Endothelial cell of umbilical vein (primary cell): ENCODE measurements around the gene RTP3. TPM values are rescaled to one million over a fixed set of nuclear protein-coding genes. Genes with fewer than 3 reads are reported as not detected.
A peak's percentile ranks its signal among the peaks of the same experiment; 100 is the strongest.

Experiments used
- BruUV-seq: library from RNA; stranded (reverse); fragments of 400-500 nt; replicated peaks from 2 replicates; lab custom pipeline; 2021; lab: Mats Ljungman, UMichigan
- CTCF ChIA-PET: fragments of 300-600, 350-600 bp; sonication (Branson Sonifier 250); formaldehyde crosslinking; loops from one replicate; lab custom pipeline; 2021; ENCODE audit warnings: antibody characterized with exemption, inconsistent platforms; lab: Charles Lee
- POLR2A ChIA-PET: fragments of 300-600, 350-600 bp; sonication (Branson Sonifier 250); formaldehyde crosslinking; loops from one replicate; lab custom pipeline; 2021; ENCODE audit warnings: antibody characterized with exemption, inconsistent platforms; lab: Charles Lee
- DNase-seq: peaks from one replicate; pipeline ENCODE4 v3.0.0-alpha.2; 2011; ENCODE audit warnings: low read depth, low spot score
- FAIRE-seq: peaks from 2 replicates; lab custom pipeline; 2011; peaks lifted over from hg19 to GRCh38; lab: Jason Lieb, UNC
- H2AFZ ChIP-seq: 2 replicates; pipeline ENCODE4 v1.6.0; 2012; ENCODE audit warnings: low read depth, low read length, control low read depth, inconsistent platforms
- H3K27ac ChIP-seq: 2 replicates; pipeline ENCODE4 v1.5.1; 2011; ENCODE audit warnings: low read depth, mild to moderate bottlenecking, control low read depth, low read length, moderate library complexity; ENCODE audit not compliant: insufficient read depth
- H3K27me3 ChIP-seq, 2 experiments: 2 replicates each; pipeline versions ENCODE4 v1.6.0 to v1.6.1; 2011; ENCODE audit warnings: low read length in 2 of 2, mixed read lengths in 1 of 2; ENCODE audit not compliant: control insufficient read depth in 2 of 2, insufficient read depth in 2 of 2
- H3K36me3 ChIP-seq, 2 experiments: 2 replicates in 1 of 2; 3 replicates in 1 of 2; pipeline ENCODE4 v1.5.1; 2011; ENCODE audit warnings: low read length in 2 of 2, mild to moderate bottlenecking in 1 of 2, moderate library complexity in 1 of 2; ENCODE audit not compliant: control insufficient read depth in 2 of 2, insufficient read depth in 2 of 2; ENCODE audit errors: extremely low read depth in 1 of 2
- H3K4me1 ChIP-seq: 3 replicates; pipeline ENCODE4 v1.5.1; 2011; ENCODE audit warnings: mild to moderate bottlenecking, low read length; ENCODE audit not compliant: control insufficient read depth, insufficient read depth; ENCODE audit errors: extremely low read depth
- H3K4me2 ChIP-seq: 2 replicates; pipeline ENCODE4 v1.6.1; 2011; ENCODE audit warnings: low read length, control low read depth, mixed read lengths; ENCODE audit not compliant: insufficient read depth
- H3K4me3 ChIP-seq, 3 experiments: fragments of 200-600 bp in 1 of 3; sonication (generic), shearing (Covaris generic) in 1 of 3; replicated peaks in 1 of 3; 2 replicates each; pipeline ENCODE4 v1.5.1; 2011 to 2016; ENCODE audit warnings: control low read depth in 3 of 3, low read length in 3 of 3, mild to moderate bottlenecking in 2 of 3, inconsistent platforms in 1 of 3, low read depth in 1 of 3, moderate library complexity in 1 of 3; ENCODE audit not compliant: insufficient read depth in 1 of 3
- H3K79me2 ChIP-seq: 2 replicates; pipeline ENCODE4 v1.6.0; 2012; ENCODE audit warnings: low read length, inconsistent platforms; ENCODE audit not compliant: control insufficient read depth, insufficient read depth
- H3K9ac ChIP-seq: replicated peaks from 2 replicates; pipeline ENCODE3; 2011; ENCODE audit warnings: low read length, control low read depth; ENCODE audit not compliant: insufficient read depth; ENCODE audit errors: extremely low read depth
- H3K9me1 ChIP-seq: replicated peaks from 3 replicates; pipeline ENCODE4 v1.6.0; 2011; ENCODE audit warnings: mild to moderate bottlenecking, low read length; ENCODE audit not compliant: control insufficient read depth, insufficient read depth; ENCODE audit errors: extremely low read depth
- H3K9me3 ChIP-seq: replicated peaks from 2 replicates; pipeline ENCODE4 v1.5.1; 2012; ENCODE audit warnings: low read length, inconsistent platforms; ENCODE audit not compliant: control insufficient read depth, insufficient read depth
- H4K20me1 ChIP-seq: replicated peaks from 2 replicates; pipeline ENCODE3; 2011; ENCODE audit warnings: mild to moderate bottlenecking, low read length; ENCODE audit not compliant: control insufficient read depth, insufficient read depth; ENCODE audit errors: extremely low read depth
- EZH2 ChIP-seq: IDR thresholded peaks from 2 replicates; pipeline ENCODE4 v1.6.1; 2012; ENCODE audit warnings: borderline replicate concordance, low read depth, mild to moderate bottlenecking, moderate library complexity, low read length, inconsistent platforms; ENCODE audit not compliant: severe bottlenecking
- FOS ChIP-seq: IDR thresholded peaks from 2 replicates; pipeline ENCODE4 v1.6.1; 2011; ENCODE audit warnings: mild to moderate bottlenecking, low read length, moderate library complexity, borderline replicate concordance; ENCODE audit not compliant: insufficient read depth
- GATA2 ChIP-seq: IDR thresholded peaks from 2 replicates; pipeline ENCODE4 v1.7.0; 2011; ENCODE audit warnings: low read depth, mild to moderate bottlenecking, moderate library complexity, mixed read lengths, low read length; ENCODE audit not compliant: insufficient read length, insufficient read depth
- JUN ChIP-seq: IDR thresholded peaks from 2 replicates; pipeline ENCODE4 v1.6.1; 2011; ENCODE audit warnings: borderline replicate concordance, low read depth; ENCODE audit not compliant: insufficient read length, insufficient read depth
- MYC ChIP-seq: IDR thresholded peaks from one replicate; pipeline ENCODE4 v1.6.1; 2011; ENCODE audit warnings: mild to moderate bottlenecking, low read depth, low read length
- POLR2A ChIP-seq: IDR thresholded peaks from 2 replicates; pipeline ENCODE4 v1.6.1; 2012; ENCODE audit warnings: low read depth, mild to moderate bottlenecking, control low read depth, low read length
- POLR2AphosphoS5 ChIP-seq: IDR thresholded peaks from 2 replicates; pipeline ENCODE4 v1.6.1; 2012; ENCODE audit warnings: low read depth, mild to moderate bottlenecking, control low read depth, low read length, moderate library complexity; ENCODE audit not compliant: insufficient read depth
- dilution Hi-C: fragments of 300-500 bp; cut with MboI; formaldehyde crosslinking; loops from one replicate; pipeline ENCODE4 v1.15.0; 2019; ENCODE audit warnings: low sequenced_read_pairs; ENCODE audit not compliant: extremely low pct_ligation_motif_present
- intact Hi-C: fragments of 100-400 bp; cut with micrococcal nuclease; formaldehyde crosslinking; loops from one replicate; pipeline ENCODE4 v1.10.0; 2022
- polyA plus RNA-seq, 4 experiments: library from polyadenylated mRNA; depleted of rRNA in 3 of 4; stranded (reverse) in 3 of 4; unstranded in 1 of 4; fragments of >200 nt; gene quantifications; 2 replicates each; pipeline versions ENCODE4 v1.2.1 to v1.2.3, GENCODE V29; 2011 to 2012; ENCODE audit warnings: missing spikeins in 1 of 4
- total RNA-seq: library from RNA; stranded (reverse); gene quantifications from 2 replicates; pipeline ENCODE4 v1.2.3, GENCODE V29; 2021
- TF ChIP-seq, protein P1 (sequence below): IDR thresholded peaks from 2 replicates; pipeline ENCODE4 v1.6.1; 2011; ENCODE audit not compliant: insufficient read depth, insufficient read length
- TF ChIP-seq, protein P2 (sequence below), 2 donors: IDR thresholded peaks; 1 replicate in 1 of 2; 2 replicates in 1 of 2; pipeline ENCODE4 v1.5.1; 2011; ENCODE audit warnings: low read length in 2 of 2, mild to moderate bottlenecking in 2 of 2, moderate library complexity in 2 of 2, control low read depth in 1 of 2, inconsistent platforms in 1 of 2, low read depth in 1 of 2; ENCODE audit not compliant: insufficient read depth in 1 of 2; ENCODE audit errors: extremely low read depth in 1 of 2

RTP3 gene
- total and polyA plus RNA-seq, 2 donors (not counting 3 experiments of a cell fraction or from before 2014, with no cell fraction given): 0.06 TPM; not detected in 1

DNA sequence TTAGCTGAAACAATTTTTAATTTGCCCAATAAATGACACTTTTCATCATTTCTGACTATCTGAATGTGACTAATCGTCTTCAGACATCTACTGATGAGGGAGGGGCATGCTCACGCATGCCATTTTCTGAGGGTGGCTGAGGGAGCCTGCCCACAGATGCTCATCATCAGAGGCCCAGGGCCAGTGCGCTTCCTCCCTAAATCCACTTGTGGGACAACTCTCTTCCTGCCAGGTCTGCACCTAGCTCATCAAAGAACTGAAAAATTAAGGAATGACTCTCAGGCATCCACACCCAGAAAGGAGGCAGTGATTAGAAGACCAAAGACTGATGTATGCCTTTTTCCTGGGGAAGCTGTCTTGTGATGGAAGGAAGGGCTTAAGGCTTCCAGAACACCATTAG is 22.8 kb downstream of the RTP3 start:
- ChIA-PET POLR2A (no interaction called here), CTCF (interaction anchor here (1.1 to 2.5 kb wide), 2 partner anchors 32 to 38 kb away, joined by 4 to 12 read pairs; no protein-coding TSS in a partner anchor)
- DNase-seq (no peak), FAIRE-seq (no peak)
- dilution Hi-C loops (no loop called here), intact Hi-C loops (no loop called here)
- H3K27me3 ChIP-seq: no peaks in the 10 kb centered on the region
- H3K4me3 ChIP-seq: peak overlapping the region in 2 of 3 experiments; percentile 57 to 80
- no peaks in the 10 kb centered on the region for H3K36me3 ChIP-seq
- H3K9me1 ChIP-seq: no peaks in the 10 kb centered on the region
- peaks cover 37% of the 10 kb centered on the region for H3K4me1 ChIP-seq
- H3K9ac ChIP-seq: peak overlapping the region; percentile 73
- H3K79me2 ChIP-seq: no peaks in the 10 kb centered on the region
- peak overlapping the region; percentile 89 for H3K27ac ChIP-seq
- BruUV-seq: no TSS peak
- no peaks in the 10 kb centered on the region for H3K9me3 ChIP-seq
- no peaks in the 10 kb centered on the region for H4K20me1 ChIP-seq
- H3K4me2 ChIP-seq: peak overlapping the region; percentile 96
- TF ChIP-seq MYC (no peak), EZH2 (no peak), POLR2A (peak; percentile 21), JUN (no peak), GATA2 (no peak), POLR2AphosphoS5 (peak; percentile 15), FOS (no peak)
- TF ChIP-seq, protein P1, sequence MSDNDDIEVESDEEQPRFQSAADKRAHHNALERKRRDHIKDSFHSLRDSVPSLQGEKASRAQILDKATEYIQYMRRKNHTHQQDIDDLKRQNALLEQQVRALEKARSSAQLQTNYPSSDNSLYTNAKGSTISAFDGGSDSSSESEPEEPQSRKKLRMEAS: no peak
- TF ChIP-seq, protein P2, sequence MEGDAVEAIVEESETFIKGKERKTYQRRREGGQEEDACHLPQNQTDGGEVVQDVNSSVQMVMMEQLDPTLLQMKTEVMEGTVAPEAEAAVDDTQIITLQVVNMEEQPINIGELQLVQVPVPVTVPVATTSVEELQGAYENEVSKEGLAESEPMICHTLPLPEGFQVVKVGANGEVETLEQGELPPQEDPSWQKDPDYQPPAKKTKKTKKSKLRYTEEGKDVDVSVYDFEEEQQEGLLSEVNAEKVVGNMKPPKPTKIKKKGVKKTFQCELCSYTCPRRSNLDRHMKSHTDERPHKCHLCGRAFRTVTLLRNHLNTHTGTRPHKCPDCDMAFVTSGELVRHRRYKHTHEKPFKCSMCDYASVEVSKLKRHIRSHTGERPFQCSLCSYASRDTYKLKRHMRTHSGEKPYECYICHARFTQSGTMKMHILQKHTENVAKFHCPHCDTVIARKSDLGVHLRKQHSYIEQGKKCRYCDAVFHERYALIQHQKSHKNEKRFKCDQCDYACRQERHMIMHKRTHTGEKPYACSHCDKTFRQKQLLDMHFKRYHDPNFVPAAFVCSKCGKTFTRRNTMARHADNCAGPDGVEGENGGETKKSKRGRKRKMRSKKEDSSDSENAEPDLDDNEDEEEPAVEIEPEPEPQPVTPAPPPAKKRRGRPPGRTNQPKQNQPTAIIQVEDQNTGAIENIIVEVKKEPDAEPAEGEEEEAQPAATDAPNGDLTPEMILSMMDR (IDR thresholded peaks at IDR 0.05; ENCODE audit: extremely low read depth in 1 of 2, insufficient read depth in 1 of 2, low read depth in 1 of 2, low read length in 2 of 2): no peak
- H2AFZ ChIP-seq: peak overlapping the region; percentile 92
